Measurements from ENCODE around the gene PTCRA. TPM values are rescaled to one million over a fixed set of nuclear protein-coding genes. Genes with fewer than 3 reads are reported as not detected.

Gene PTCRA, protein sequence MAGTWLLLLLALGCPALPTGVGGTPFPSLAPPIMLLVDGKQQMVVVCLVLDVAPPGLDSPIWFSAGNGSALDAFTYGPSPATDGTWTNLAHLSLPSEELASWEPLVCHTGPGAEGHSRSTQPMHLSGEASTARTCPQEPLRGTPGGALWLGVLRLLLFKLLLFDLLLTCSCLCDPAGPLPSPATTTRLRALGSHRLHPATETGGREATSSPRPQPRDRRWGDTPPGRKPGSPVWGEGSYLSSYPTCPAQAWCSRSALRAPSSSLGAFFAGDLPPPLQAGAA
- under 1 TPM in 2 of 5 experiments, not detected in 3; 0.56 to 0.93 TPM for total RNA-seq
- not detected for polyA plus RNA-seq
- not detected for total RNA-seq

GRCh38 chr6:42915732-42916131 lies at the start of gene PTCRA:
Gene PTCRA (plus strand): TSS chr6:42916053. CDS start chr6:42916070, 17 bp downstream.
- ATAC-seq (no peak), DNase-seq (no peak)
- CTCF ChIA-PET, result interaction anchor here (0.6 kb wide), 1 partner anchor 12 kb away, joined by 3 read pairs; no protein-coding TSS in a partner anchor
- H3K9me3 ChIP-seq (ENCODE audit: control insufficient read depth in 2 of 3, low read length in 3 of 3), result no peaks in the 10 kb centered on the region
- H3K36me3 Mint-ChIP-seq, result no peaks in the 10 kb centered on the region
- peaks cover 5 to 19% (median 9%) of the 10 kb centered on the region in 5 donors for H3K27me3 Mint-ChIP-seq
- H3K9me3 Mint-ChIP-seq, result no peaks in the 10 kb centered on the region
- no peak within 1 kb of the TSS for H3K4me3 ChIP-seq (ENCODE audit: low read length)
- intact Hi-C loops (cut with micrococcal nuclease), result no loop called here
- no peak within 1 kb of the TSS for H3K4me3 Mint-ChIP-seq
- H3K4me1 ChIP-seq (ENCODE audit: control insufficient read depth in 2 of 2, insufficient read depth in 2 of 2, low read length in 2 of 2), result no peaks in the 10 kb centered on the region
- H3K27ac ChIP-seq (ENCODE audit: low read depth, low read length), result no peak within 1 kb of the TSS
- POLR2A ChIA-PET, result no interaction called here
- H3K27ac Mint-ChIP-seq, result peak within 1 kb of the TSS in 1 of 9 donors; percentile 14
- no peaks in the 10 kb centered on the region for H3K36me3 ChIP-seq (ENCODE audit: control insufficient read depth in 2 of 3, insufficient read depth in 3 of 3, low read length in 3 of 3)
- H3K27me3 ChIP-seq (ENCODE audit: control insufficient read depth in 2 of 2, insufficient read depth in 2 of 2, low read length in 2 of 2), result no peaks in the 10 kb centered on the region
- peaks cover 0 to 6% (median 4%) of the 10 kb centered on the region in 7 donors for H3K4me1 Mint-ChIP-seq

DNA sequence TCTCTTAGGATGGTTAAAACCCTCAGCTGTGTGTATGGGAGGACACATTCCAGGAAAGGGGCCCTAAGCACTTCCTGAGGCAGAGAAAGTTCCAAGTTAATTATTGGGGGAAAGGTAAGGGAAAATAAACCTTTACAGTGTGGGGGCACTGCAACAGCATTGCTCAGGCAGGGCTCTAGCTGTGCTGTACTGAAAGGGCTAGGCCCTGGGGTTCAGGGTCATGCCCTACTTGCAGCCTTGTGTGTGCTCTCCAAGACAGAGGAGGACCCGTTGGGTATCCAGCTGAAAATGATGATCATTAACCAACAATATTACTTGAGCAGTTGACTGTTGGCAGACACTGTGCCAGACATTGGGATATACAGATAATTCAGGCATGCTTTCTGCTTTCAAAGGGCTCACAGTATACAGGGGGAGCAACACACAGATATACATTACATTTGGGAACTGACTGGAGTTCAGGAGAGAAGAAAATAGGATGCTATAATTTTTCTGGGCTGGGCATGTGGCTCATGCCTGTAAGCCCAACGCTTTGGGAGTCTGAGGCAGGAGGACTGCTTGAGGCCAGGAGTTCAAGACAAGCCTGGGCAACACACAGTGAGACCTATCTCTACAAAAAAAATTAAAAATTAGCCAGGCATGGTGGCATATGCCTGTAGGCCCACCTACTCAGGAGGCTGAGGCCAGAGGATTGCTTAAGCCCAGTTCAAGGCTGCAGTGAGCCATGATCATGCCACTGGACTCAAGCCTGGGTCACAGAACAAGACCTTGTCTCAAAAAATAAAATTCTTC lies 45.5 kb upstream of the PTCRA start:
- CTCF ChIA-PET, result no interaction called here
- H3K27me3 Mint-ChIP-seq, result no peaks in the 10 kb centered on the region
- H3K27ac Mint-ChIP-seq, result peak overlapping the region in 5 of 9 donors; percentile 14 to 66 (median 48)
- Histone ChIP-seq H3K36me3 (ENCODE audit: control insufficient read depth in 2 of 3, insufficient read depth in 3 of 3, low read length in 3 of 3) (peaks cover 0 to 27% (median 6%) of the 10 kb centered on the region in 3 experiments), H3K4me3 (ENCODE audit: low read length) (no peak overlapping the region), H3K27ac (ENCODE audit: low read depth, low read length) (no peak overlapping the region), H3K9me3 (ENCODE audit: control insufficient read depth in 2 of 3, low read length in 3 of 3) (no peaks in the 10 kb centered on the region), H3K4me1 (ENCODE audit: control insufficient read depth in 2 of 2, insufficient read depth in 2 of 2, low read length in 2 of 2) (no peaks in the 10 kb centered on the region), H3K27me3 (ENCODE audit: control insufficient read depth in 2 of 2, insufficient read depth in 2 of 2, low read length in 2 of 2) (no peaks in the 10 kb centered on the region)
- ATAC-seq, result no peak
- intact Hi-C loops (cut with micrococcal nuclease), result no loop called here
- POLR2A ChIA-PET, result interaction anchor here (0.6 to 2.9 kb wide), 3 partner anchors 9 to 604 kb away, joined by 3 to 7 read pairs (median 5); partner anchors contain the start of gene RPL7L1
- peaks cover 0 to 19% (median 6%) of the 10 kb centered on the region in 5 donors for H3K36me3 Mint-ChIP-seq
- H3K4me1 Mint-ChIP-seq, result peaks cover 0 to 3% (median 0%) of the 10 kb centered on the region in 7 donors
- no peak for DNase-seq
- H3K9me3 Mint-ChIP-seq, result no peaks in the 10 kb centered on the region
- no peak overlapping the region for H3K4me3 Mint-ChIP-seq

GRCh38 chr6:42871711-42872110 lies 44.1 kb upstream of the PTCRA start:
- H3K27ac Mint-ChIP-seq, result peak overlapping the region in 3 of 9 donors; percentile 5 to 66 (median 63)
- ChIA-PET POLR2A (interaction anchor here (0.7 to 2.9 kb wide), 2 partner anchors 8 to 119 kb away, joined by 4 to 7 read pairs; partner anchors contain the start of gene RPL7L1), CTCF (no interaction called here)
- no peaks in the 10 kb centered on the region for H3K27me3 Mint-ChIP-seq
- ATAC-seq (no peak), DNase-seq (no peak)
- peaks cover 0 to 3% (median 0%) of the 10 kb centered on the region in 7 donors for H3K4me1 Mint-ChIP-seq
- no peaks in the 10 kb centered on the region for H3K9me3 Mint-ChIP-seq
- Histone ChIP-seq H3K4me1 (ENCODE audit: control insufficient read depth in 2 of 2, insufficient read depth in 2 of 2, low read length in 2 of 2) (no peaks in the 10 kb centered on the region), H3K9me3 (ENCODE audit: control insufficient read depth in 2 of 3, low read length in 3 of 3) (no peaks in the 10 kb centered on the region), H3K36me3 (ENCODE audit: control insufficient read depth in 2 of 3, insufficient read depth in 3 of 3, low read length in 3 of 3) (peaks cover 0 to 16% (median 3%) of the 10 kb centered on the region in 3 experiments), H3K27ac (ENCODE audit: low read depth, low read length) (no peak overlapping the region), H3K27me3 (ENCODE audit: control insufficient read depth in 2 of 2, insufficient read depth in 2 of 2, low read length in 2 of 2) (no peaks in the 10 kb centered on the region), H3K4me3 (ENCODE audit: low read length) (no peak overlapping the region)
- H3K36me3 Mint-ChIP-seq, result peaks cover 0 to 11% (median 4%) of the 10 kb centered on the region in 5 donors
- intact Hi-C loops (cut with micrococcal nuclease), result no loop called here
- H3K4me3 Mint-ChIP-seq, result no peak overlapping the region

DNA sequence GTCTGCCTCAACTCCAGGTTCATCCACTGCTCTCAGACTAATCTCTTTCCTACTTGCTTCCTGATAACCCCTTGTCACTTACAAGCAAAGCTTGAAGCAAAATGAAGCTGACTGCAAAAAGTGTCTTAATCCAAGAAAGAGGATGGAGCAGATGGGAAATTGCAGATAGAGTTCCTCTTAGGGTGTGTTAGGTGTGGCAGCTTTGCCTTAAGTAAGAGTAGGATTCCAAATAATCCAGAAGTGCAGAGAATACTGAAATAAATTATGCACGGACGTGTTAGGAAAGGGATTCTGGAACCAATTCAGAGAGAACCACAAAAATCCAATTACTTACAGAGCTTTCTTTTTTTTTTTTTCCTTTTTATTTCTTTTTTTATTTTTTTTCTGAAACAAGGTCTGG lies 42.5 kb upstream of the PTCRA start:
- DNase-seq (no peak), ATAC-seq (no peak)
- POLR2A ChIA-PET, result interaction anchor here (0.6 to 1.2 kb wide), 4 partner anchors 98 to 826 kb away, joined by 3 to 7 read pairs (median 4); partner anchors contain the start of gene TBCC
- Histone ChIP-seq H3K4me3 (ENCODE audit: low read length) (no peak overlapping the region), H3K4me1 (ENCODE audit: control insufficient read depth in 2 of 2, insufficient read depth in 2 of 2, low read length in 2 of 2) (no peaks in the 10 kb centered on the region), H3K9me3 (ENCODE audit: control insufficient read depth in 2 of 3, low read length in 3 of 3) (no peaks in the 10 kb centered on the region), H3K27ac (ENCODE audit: low read depth, low read length) (no peak overlapping the region), H3K36me3 (ENCODE audit: control insufficient read depth in 2 of 3, insufficient read depth in 3 of 3, low read length in 3 of 3) (peaks cover 0 to 4% (median 0%) of the 10 kb centered on the region in 3 experiments), H3K27me3 (ENCODE audit: control insufficient read depth in 2 of 2, insufficient read depth in 2 of 2, low read length in 2 of 2) (no peaks in the 10 kb centered on the region)
- no peaks in the 10 kb centered on the region for H3K27me3 Mint-ChIP-seq
- peak overlapping the region in 3 of 9 donors; percentile 4 to 58 (median 27) for H3K27ac Mint-ChIP-seq
- intact Hi-C loops (cut with micrococcal nuclease), result no loop called here
- H3K9me3 Mint-ChIP-seq, result no peaks in the 10 kb centered on the region
- peaks cover 0 to 4% (median 0%) of the 10 kb centered on the region in 7 donors for H3K4me1 Mint-ChIP-seq
- H3K4me3 Mint-ChIP-seq, result no peak overlapping the region
- CTCF ChIA-PET, result interaction anchor here (0.6 to 1.7 kb wide), 3 partner anchors 147 to 930 kb away, joined by 4 to 7 read pairs (median 4); no protein-coding TSS in a partner anchor
- H3K36me3 Mint-ChIP-seq, result peaks cover 0 to 2% (median 0%) of the 10 kb centered on the region in 5 donors

DNA sequence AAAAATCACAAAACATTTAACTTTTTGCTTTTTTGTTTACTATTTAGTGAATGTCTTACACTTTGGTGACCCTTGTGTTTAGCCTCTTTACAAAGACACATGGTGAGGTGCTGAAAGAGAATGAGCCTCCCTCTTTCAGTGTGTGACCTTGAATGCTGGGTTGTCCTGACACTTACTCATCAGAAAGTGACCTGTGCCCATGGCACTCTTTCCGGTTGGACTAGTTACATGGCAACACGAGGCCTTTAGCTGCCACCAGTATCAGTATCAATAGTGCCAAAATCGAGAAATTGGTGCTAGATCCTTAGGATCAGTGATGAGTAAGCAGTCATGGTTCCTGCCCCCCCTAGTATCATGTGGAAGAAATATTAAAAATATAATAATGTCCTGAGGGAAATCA lies 38.2 kb upstream of the PTCRA start:
- no peaks in the 10 kb centered on the region for H3K27me3 ChIP-seq (ENCODE audit: control insufficient read depth in 2 of 2, insufficient read depth in 2 of 2, low read length in 2 of 2)
- no peaks in the 10 kb centered on the region for H3K9me3 Mint-ChIP-seq
- peaks cover 0 to 9% (median 0%) of the 10 kb centered on the region in 3 experiments for H3K36me3 ChIP-seq (ENCODE audit: control insufficient read depth in 2 of 3, insufficient read depth in 3 of 3, low read length in 3 of 3)
- intact Hi-C loops (cut with micrococcal nuclease), result loop anchor here (1.0 to 5.0 kb wide), 4 partner anchors 151 to 425 kb away; partner anchors contain the start of gene TRERF1 (in 1 of the 2)
- CTCF ChIA-PET, result interaction anchor here (0.8 to 5.3 kb wide), 3 partner anchors 133 to 220 kb away, joined by 3 to 50 read pairs (median 3); no protein-coding TSS in a partner anchor
- no peak for ATAC-seq
- peaks cover 0 to 3% (median 0%) of the 10 kb centered on the region in 5 donors for H3K36me3 Mint-ChIP-seq
- peak in 1 of 9 donors; percentile 13 for DNase-seq
- peak overlapping the region in 7 of 9 donors; percentile 8 to 77 (median 52) for H3K27ac Mint-ChIP-seq
- peaks cover 0 to 27% (median 16%) of the 10 kb centered on the region in 7 donors for H3K4me1 Mint-ChIP-seq
- H3K27me3 Mint-ChIP-seq, result no peaks in the 10 kb centered on the region
- peaks cover 5 to 7% of the 10 kb centered on the region in 2 donors for H3K4me1 ChIP-seq (ENCODE audit: control insufficient read depth in 2 of 2, insufficient read depth in 2 of 2, low read length in 2 of 2)
- no peaks in the 10 kb centered on the region for H3K9me3 ChIP-seq (ENCODE audit: control insufficient read depth in 2 of 3, low read length in 3 of 3)
- no peak overlapping the region for H3K27ac ChIP-seq (ENCODE audit: low read depth, low read length)
- POLR2A ChIA-PET, result interaction anchor here (0.6 to 6.3 kb wide), 13 partner anchors 13 to 1053 kb away, joined by 3 to 101 read pairs (median 7); partner anchors contain the start of gene BICRAL
- no peak overlapping the region for H3K4me3 ChIP-seq (ENCODE audit: low read length)
- H3K4me3 Mint-ChIP-seq, result peak overlapping the region in 6 of 10 donors; percentile 14 to 64 (median 27)
